ENCODE measurements around the gene PRR18. TPM values are rescaled to one million over a fixed set of nuclear protein-coding genes. Genes with fewer than 3 reads are reported as not detected.
A peak's percentile ranks its signal among the peaks of the same experiment; 100 is the strongest.

The PRR18 gene
- total RNA-seq, 2 experiments from 2014 or later = not detected

DNA sequence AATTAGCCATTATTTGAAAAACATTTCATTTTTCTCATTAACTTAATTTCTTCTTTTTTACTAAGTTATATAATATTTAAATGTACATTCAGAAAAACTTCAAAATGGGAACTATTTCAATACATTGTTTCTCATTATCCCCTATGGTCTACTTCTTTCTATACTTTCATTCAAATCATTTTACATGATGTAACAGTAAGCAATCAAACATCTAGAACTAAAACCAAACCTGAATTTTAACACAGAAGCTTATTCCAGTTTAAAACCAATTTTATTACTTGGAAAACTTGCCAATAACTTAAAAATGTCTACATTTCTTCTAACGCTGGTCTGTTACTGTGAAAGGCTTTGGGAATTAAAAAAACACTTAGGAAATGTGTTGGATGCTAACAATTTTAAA lies 4.6 kb upstream of the PRR18 start:
- H3K9me3 Mint-ChIP-seq = no peaks in the 10 kb centered on the region
- H3K27ac Mint-ChIP-seq = no peak overlapping the region
- peaks cover 17% of the 10 kb centered on the region for H3K27me3 Mint-ChIP-seq (ENCODE audit: low read depth)
- peaks cover 4% of the 10 kb centered on the region for H3K4me1 Mint-ChIP-seq (ENCODE audit: low read depth)
- H3K4me3 Mint-ChIP-seq = no peak overlapping the region
- intact Hi-C loops (cut with micrococcal nuclease) = loop anchor here (1.0 to 2.0 kb wide), 3 partner anchors 38 to 88 kb away; no protein-coding TSS in a partner anchor
- DNase-seq = no peak
- H3K36me3 Mint-ChIP-seq (ENCODE audit: low read depth) = no peaks in the 10 kb centered on the region
- CTCF ChIA-PET = interaction anchor here (0.6 to 2.3 kb wide), 14 partner anchors 8 to 627 kb away, joined by 3 to 31 read pairs (median 5); no protein-coding TSS in a partner anchor

DNA sequence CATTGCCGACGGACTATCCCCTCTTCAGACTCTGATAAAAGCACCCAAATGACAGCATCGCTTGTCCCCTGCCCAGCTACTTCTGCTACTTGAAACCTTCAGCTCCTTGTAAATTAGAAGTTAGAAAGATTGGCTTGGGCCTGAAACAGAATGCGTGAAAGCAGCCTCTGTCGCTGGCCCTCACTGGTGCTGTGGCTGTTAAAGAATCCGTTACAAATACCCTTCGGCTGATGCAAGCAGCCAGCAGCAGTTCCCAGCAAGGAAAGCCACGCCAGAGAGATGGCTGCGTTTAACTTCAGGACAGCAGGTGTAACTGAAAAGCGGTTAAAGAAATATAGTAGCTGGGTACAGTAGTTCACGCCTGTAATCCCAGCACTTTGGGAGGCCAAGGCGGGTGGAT lies 2.4 kb upstream of the PRR18 start:
- Mint-ChIP-seq H3K4me3 (no peak overlapping the region), H3K36me3 (ENCODE audit: low read depth) (no peaks in the 10 kb centered on the region), H3K27me3 (ENCODE audit: low read depth) (peaks cover 23% of the 10 kb centered on the region), H3K4me1 (ENCODE audit: low read depth) (peaks cover 4% of the 10 kb centered on the region), H3K9me3 (no peaks in the 10 kb centered on the region), H3K27ac (no peak overlapping the region)
- CTCF ChIA-PET = interaction anchor here (0.6 to 2.8 kb wide), 9 partner anchors 8 to 90 kb away, joined by 3 to 22 read pairs (median 3); no protein-coding TSS in a partner anchor
- intact Hi-C loops (cut with micrococcal nuclease) = no loop called here
- no peak for DNase-seq

DNA sequence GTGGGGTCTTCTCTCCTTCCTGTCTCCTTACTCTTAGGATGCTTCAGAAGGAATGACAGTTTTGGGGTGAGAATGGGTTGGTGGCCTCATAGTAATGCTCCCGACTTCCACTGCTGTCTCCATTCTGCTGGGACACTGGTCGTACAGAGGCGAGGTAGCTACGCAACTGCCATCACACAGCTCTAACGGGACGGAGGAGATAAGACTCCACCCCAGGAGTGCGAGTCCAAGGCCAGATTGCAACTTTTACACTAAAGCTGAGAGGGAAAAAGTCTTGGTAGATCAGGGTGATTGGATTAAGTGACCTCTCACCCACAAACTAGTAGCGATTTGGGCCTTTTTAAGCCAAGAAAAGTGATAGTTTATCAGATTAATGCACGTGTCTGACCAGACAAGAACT lies 1.8 kb upstream of the PRR18 start:
- peaks cover 4% of the 10 kb centered on the region for H3K4me1 Mint-ChIP-seq (ENCODE audit: low read depth)
- no peak overlapping the region for H3K27ac Mint-ChIP-seq
- H3K36me3 Mint-ChIP-seq (ENCODE audit: low read depth) = no peaks in the 10 kb centered on the region
- H3K27me3 Mint-ChIP-seq (ENCODE audit: low read depth) = peaks cover 29% of the 10 kb centered on the region
- H3K9me3 Mint-ChIP-seq = no peaks in the 10 kb centered on the region
- H3K4me3 Mint-ChIP-seq = no peak overlapping the region
- intact Hi-C loops (cut with micrococcal nuclease) = no loop called here
- DNase-seq = no peak
- CTCF ChIA-PET = interaction anchor here (0.6 to 2.8 kb wide), 6 partner anchors 9 to 90 kb away, joined by 3 to 22 read pairs (median 4); no protein-coding TSS in a partner anchor

DNA sequence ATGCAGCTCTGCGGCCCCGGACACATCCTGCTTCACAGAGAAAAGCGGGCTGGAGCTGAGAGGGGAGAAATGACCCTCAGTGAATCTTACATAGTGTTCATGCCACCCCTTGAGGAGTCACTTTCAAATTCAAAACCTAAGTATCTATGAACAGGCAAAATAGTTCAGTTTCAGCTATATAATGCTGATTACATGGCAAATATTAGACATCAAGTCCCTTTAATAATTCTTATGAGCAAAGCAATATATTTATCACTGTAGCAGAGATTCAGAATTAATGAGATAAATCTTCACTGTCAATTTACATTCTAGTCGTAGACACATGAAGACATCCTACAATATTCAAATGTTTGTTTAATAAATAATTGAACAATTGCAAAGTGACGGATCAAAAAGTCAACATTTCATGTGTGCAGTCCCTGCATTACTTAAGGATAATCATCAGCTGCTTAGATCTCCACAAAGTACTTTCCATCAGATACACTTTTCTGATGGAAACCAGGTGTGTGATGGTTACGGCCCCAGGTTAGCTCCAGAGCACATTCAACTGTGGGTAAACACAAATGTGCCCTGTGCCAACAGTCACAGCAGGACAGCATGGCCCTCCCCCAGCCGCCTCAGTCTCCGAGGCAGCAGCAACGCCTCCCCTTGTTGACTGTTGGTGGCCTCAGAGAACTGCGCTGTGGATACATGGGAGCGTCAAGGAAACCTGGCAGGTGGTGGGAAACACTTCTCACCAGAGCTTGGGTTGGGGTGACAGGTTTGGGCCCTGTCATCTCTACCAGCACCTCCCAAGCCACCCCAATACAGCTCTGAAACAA lies 787 bp upstream of the PRR18 start:
- no peak for DNase-seq
- no peak overlapping the region for H3K27ac Mint-ChIP-seq
- no peak overlapping the region for H3K4me3 Mint-ChIP-seq
- H3K9me3 Mint-ChIP-seq = no peaks in the 10 kb centered on the region
- no peaks in the 10 kb centered on the region for H3K36me3 Mint-ChIP-seq (ENCODE audit: low read depth)
- peaks cover 29% of the 10 kb centered on the region for H3K27me3 Mint-ChIP-seq (ENCODE audit: low read depth)
- intact Hi-C loops (cut with micrococcal nuclease) = no loop called here
- H3K4me1 Mint-ChIP-seq (ENCODE audit: low read depth) = peaks cover 4% of the 10 kb centered on the region
- CTCF ChIA-PET = interaction anchor here (0.7 to 2.8 kb wide), 5 partner anchors 15 to 92 kb away, joined by 3 to 22 read pairs (median 8); no protein-coding TSS in a partner anchor

DNA sequence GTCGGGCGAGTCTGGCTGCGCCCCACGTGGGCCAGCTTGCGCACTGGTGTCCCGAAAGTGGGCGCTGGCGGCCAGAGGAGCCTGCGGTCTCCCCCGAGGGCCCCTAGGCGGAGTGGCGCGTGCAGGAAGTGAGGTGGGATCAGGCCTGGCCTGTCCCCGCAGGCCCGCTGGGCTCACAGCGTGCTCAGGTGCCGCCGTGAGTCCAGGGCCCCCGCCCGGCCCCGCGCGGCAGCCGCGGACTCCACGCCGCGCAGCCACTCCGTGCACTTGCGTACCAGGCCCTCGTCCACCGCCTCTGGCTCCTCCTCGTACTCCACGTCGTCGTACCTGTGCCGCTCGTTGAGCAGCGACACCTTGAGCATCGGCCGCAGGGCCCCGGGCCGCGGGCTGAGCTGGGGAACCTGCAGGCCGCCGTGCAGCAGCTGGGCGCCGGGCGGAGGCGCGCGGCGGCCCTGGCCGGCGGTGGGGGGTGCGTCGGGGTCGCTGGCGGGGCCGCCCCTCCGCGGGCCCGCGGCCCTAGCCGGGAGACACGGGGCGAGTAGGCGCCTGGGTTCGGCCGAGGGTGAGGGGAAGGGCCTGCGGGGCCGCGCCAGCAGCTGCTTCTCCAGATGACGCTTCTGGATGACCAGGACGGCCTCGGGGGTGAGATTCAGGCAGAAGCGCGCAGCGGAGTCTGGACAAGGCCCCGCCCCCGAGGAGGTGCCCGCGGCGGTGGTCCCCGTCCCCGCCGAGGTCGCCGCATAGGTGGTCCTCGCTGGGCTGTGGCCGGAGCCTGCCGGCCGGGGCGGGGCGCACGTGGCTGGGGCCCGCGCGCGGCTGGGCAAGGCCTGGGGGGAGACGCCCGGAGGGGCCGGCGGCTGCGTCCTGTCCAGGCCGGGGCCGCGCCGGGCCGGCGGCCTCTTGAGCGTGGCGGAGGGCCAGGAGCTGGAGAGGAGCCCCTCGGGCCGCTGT lies 835 bp downstream of the PRR18 start:
- intact Hi-C loops (cut with micrococcal nuclease) = no loop called here
- Mint-ChIP-seq H3K4me1 (ENCODE audit: low read depth) (peaks cover 2% of the 10 kb centered on the region), H3K9me3 (no peaks in the 10 kb centered on the region), H3K36me3 (ENCODE audit: low read depth) (no peaks in the 10 kb centered on the region), H3K4me3 (peak overlapping the region; percentile 39), H3K27ac (no peak overlapping the region), H3K27me3 (ENCODE audit: low read depth) (peaks cover 29% of the 10 kb centered on the region)
- CTCF ChIA-PET = interaction anchor here (1.3 to 1.7 kb wide), 2 partner anchors 74 to 94 kb away, joined by 6 to 11 read pairs; no protein-coding TSS in a partner anchor
- DNase-seq = peak; percentile 21

DNA sequence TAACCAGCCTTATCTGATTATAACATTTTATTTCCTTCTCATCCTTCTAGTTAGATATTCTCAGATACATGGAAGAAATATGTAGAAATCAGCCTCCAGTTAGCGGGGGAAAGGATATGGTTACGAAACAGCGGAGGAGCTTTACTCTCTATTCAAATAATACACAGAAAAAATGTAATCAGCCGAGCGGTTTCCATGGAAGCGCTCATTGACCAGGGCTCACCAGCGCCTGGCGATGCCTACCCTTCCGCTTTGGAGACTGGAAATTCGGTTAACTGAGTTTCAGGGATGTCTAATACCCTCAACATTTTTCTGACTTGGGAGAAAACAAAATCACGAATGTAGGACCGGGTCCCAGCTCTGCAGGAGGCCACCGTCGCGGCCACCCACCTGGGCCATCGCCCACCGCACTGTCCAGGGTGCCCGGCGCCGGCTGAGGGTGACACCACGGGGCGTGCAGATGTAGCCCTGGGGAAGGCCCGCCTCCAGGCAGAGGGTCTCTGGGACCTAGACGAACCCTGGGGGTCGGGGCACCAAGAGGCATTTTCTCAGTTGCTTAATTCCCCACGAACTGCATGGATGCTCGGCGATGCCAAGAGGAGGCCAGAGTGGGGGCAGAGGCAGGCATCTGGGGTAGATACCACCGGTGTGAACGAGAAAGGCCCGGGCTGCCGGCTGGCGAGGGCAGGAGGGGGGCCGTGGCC lies 1.7 kb downstream of the PRR18 start:
- intact Hi-C loops (cut with micrococcal nuclease) = no loop called here
- no peak for DNase-seq
- H3K27me3 Mint-ChIP-seq (ENCODE audit: low read depth) = peaks cover 29% of the 10 kb centered on the region
- no peaks in the 10 kb centered on the region for H3K9me3 Mint-ChIP-seq
- no peaks in the 10 kb centered on the region for H3K36me3 Mint-ChIP-seq (ENCODE audit: low read depth)
- CTCF ChIA-PET = interaction anchor here (1.3 kb wide), 1 partner anchor 75 kb away, joined by 6 read pairs; no protein-coding TSS in a partner anchor
- peaks cover 2% of the 10 kb centered on the region for H3K4me1 Mint-ChIP-seq (ENCODE audit: low read depth)
- H3K4me3 Mint-ChIP-seq = peak overlapping the region; percentile 36
- no peak overlapping the region for H3K27ac Mint-ChIP-seq

DNA sequence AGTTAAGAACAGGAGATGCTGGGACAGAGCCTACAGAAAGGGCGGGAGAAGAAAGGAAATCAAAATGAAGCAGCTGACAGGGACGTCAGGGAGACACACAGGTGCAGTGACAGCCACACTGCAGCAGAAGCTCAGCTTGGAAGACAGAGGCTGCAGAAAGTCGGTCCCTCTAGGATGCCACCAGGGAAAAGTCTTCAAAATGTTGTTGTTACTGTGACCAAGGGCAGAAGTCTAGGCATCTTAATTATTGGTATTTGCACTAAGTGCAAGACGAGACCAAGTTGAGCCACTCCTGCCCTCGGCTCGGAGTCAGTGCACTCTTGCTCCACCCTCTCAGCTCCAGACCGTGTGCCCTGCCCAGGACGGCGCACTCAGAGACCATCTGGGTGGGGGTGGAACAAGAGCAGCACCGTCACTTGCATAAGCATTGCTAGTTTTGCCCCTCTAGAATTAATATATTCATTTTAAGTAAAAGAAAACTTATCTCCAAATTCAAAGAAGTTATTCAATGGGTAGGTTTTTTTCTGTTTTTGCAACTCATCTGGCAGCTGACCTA lies 2.6 kb downstream of the PRR18 start:
- peaks cover 2% of the 10 kb centered on the region for H3K4me1 Mint-ChIP-seq (ENCODE audit: low read depth)
- H3K4me3 Mint-ChIP-seq = no peak overlapping the region
- DNase-seq = no peak
- CTCF ChIA-PET = interaction anchor here (1.1 kb wide), 1 partner anchor 8 kb away, joined by 5 read pairs; no protein-coding TSS in a partner anchor
- peaks cover 30% of the 10 kb centered on the region for H3K27me3 Mint-ChIP-seq (ENCODE audit: low read depth)
- no peak overlapping the region for H3K27ac Mint-ChIP-seq
- H3K36me3 Mint-ChIP-seq (ENCODE audit: low read depth) = no peaks in the 10 kb centered on the region
- H3K9me3 Mint-ChIP-seq = no peaks in the 10 kb centered on the region
- intact Hi-C loops (cut with micrococcal nuclease) = no loop called here

DNA sequence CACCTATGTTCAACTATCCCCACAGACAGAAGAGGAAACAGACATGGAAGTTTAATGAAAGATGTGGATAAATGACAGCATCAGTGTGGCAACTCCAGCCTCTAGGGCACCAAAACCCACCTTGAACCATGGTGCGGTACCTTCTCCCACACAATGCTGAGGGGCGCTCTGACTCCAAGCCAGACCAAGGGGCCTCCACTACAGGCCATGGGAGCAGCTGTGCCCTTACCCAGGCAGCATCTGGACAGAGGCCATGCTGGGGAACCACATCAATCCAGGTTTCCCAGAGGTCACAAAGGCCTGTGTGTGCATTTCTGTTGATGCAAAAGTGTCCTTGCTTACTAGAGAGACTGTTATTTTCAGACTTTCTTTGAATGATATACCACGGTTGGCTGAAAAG lies 4.1 kb downstream of the PRR18 start:
- no peaks in the 10 kb centered on the region for H3K9me3 Mint-ChIP-seq
- H3K4me3 Mint-ChIP-seq = no peak overlapping the region
- peaks cover 21% of the 10 kb centered on the region for H3K27me3 Mint-ChIP-seq (ENCODE audit: low read depth)
- no peaks in the 10 kb centered on the region for H3K36me3 Mint-ChIP-seq (ENCODE audit: low read depth)
- intact Hi-C loops (cut with micrococcal nuclease) = no loop called here
- no peak overlapping the region for H3K27ac Mint-ChIP-seq
- DNase-seq = no peak
- CTCF ChIA-PET = interaction anchor here (0.8 to 1.5 kb wide), 3 partner anchors 9 to 97 kb away, joined by 3 to 4 read pairs (median 3); no protein-coding TSS in a partner anchor
- H3K4me1 Mint-ChIP-seq (ENCODE audit: low read depth) = peaks cover 2% of the 10 kb centered on the region

DNA sequence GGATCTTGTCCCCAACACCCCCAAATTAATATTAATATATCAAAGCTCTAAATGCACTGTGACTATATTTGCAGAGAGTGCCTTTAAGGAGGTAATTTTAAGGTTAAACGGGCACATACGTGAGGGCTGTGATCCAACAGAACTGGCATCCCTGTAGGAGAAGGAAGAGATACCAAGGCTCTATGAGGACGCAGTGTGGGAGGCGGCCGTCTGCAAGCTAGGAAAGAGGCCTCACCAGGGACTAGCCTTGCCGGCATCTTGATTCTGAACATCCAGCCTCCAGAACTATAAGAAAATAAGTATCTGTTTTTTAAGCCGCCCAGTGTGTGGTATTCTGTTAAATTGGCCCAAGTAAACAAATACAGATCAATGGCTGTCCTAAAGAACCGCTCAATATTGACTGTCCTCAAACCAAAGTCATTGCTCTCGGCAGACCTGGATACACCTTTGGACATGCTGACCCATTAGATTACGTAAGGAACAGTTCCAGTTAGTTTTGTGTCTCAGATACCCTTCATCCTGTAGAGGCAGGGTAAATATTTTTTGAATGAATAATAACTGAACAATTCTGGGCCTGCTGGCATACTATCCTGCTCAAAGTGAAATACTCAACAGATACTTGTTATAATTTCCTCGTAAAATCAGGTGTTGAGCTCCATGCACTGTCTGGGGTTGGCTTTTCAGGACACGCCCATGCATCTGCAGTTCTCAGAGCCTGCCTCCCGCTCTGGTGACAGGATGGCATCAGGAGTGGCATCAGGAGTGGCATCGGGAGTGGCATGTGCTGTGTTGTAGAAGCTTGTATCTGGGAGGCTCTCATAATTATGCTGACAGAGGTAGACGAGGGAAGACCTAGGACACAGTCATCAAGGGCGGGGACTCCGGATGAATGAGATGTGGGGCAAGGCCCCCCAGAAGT lies 6.3 kb downstream of the PRR18 start:
- H3K9me3 Mint-ChIP-seq = no peaks in the 10 kb centered on the region
- no peaks in the 10 kb centered on the region for H3K4me1 Mint-ChIP-seq (ENCODE audit: low read depth)
- no peak overlapping the region for H3K27ac Mint-ChIP-seq
- DNase-seq = no peak
- intact Hi-C loops (cut with micrococcal nuclease) = no loop called here
- H3K36me3 Mint-ChIP-seq (ENCODE audit: low read depth) = no peaks in the 10 kb centered on the region
- CTCF ChIA-PET = no interaction called here
- peaks cover 14% of the 10 kb centered on the region for H3K27me3 Mint-ChIP-seq (ENCODE audit: low read depth)
- no peak overlapping the region for H3K4me3 Mint-ChIP-seq

DNA sequence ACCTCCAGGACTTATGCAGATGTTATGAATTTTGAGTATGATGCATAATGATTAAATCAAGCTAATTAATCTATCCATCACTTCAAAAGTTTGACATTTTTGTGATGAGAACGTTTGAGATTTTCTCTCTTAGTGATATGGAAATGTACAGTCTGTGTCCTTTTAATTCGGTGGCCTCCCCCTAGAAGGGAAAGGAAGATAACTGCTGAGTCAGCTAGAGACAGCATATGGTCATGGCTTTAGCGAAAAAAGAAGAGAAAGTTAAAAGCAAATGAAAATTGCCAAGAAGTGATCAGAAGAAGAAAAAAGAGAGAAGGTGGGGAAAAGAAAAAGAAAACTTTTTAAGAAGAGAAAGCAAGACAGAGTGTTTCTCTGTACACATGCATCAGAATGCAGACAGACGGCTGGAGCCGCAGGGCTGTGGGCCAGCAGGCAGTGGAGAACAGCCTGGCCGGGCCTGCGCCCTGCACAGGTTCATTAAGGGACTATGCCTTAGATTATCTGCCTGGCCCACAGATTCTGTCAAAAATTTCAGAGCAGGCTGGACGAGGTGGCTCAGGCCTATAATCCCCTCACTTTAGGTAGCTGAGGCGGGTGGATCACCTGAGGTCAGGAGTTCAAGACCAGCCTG lies 7.7 kb downstream of the PRR18 start:
- Mint-ChIP-seq H3K9me3 (no peaks in the 10 kb centered on the region), H3K4me1 (ENCODE audit: low read depth) (no peaks in the 10 kb centered on the region), H3K27me3 (ENCODE audit: low read depth) (peaks cover 6% of the 10 kb centered on the region), H3K36me3 (ENCODE audit: low read depth) (no peaks in the 10 kb centered on the region), H3K4me3 (no peak overlapping the region), H3K27ac (no peak overlapping the region)
- intact Hi-C loops (cut with micrococcal nuclease) = no loop called here
- DNase-seq = no peak
- CTCF ChIA-PET = no interaction called here
